Stimulated activated effector memory CD8-positive, alpha-beta T cell treated with anti-CD3 and anti-CD28 coated beads, Interleukin-12 subunit alpha, Interleukin-12 subunit beta, amount 100 ng/mL, for 72 hours (primary cell): ENCODE measurements around the gene CD160.
"Not testable (repeated sequence)": the region's sequence is repeated elsewhere in the genome, so short reads cannot be mapped to it uniquely, and the experiment has no call there.

Experiments
- ATAC-seq: fragments of 150-1000 bp; cut with Tn5 transposase; 2 replicates; pipeline ENCODE4 v1.10.0; 2021
- DNase-seq, 2 donors: peaks; one replicate each; pipeline ENCODE4 v3.0.0; 2021 to 2022; ENCODE audit warnings: low spot score in 2 of 2
- H3K27ac Mint-ChIP-seq: one replicate; pipeline ENCODE4 v1.8.0; 2022; ENCODE audit warnings: mild to moderate bottlenecking, mixed read lengths
- H3K36me3 Mint-ChIP-seq: one replicate; pipeline ENCODE4 v1.8.0; 2022; ENCODE audit warnings: mild to moderate bottlenecking, mixed read lengths
- H3K4me1 Mint-ChIP-seq: one replicate; pipeline ENCODE4 v1.8.0; 2022; ENCODE audit warnings: mixed read lengths
- H3K4me3 Mint-ChIP-seq: one replicate; pipeline ENCODE4 v1.8.0; 2022; ENCODE audit warnings: mild to moderate bottlenecking, mixed read lengths
- H3K9me3 Mint-ChIP-seq: one replicate; pipeline ENCODE4 v1.8.0; 2022; ENCODE audit warnings: mixed read lengths

CD160 gene

GRCh38 chr1:145719230-145720079, at the start of gene CD160:
CD160 (plus strand) TSS chr1:145719499; CDS start chr1:145728328, 8,829 bp downstream.
- Mint-ChIP-seq H3K4me3 (peak within 1 kb of the TSS; percentile 75), H3K27ac (no peak within 1 kb of the TSS), H3K4me1 (peaks cover 56% of the 10 kb centered on the region), H3K36me3 (peaks cover 4% of the 10 kb centered on the region), H3K9me3 (no peaks in the 10 kb centered on the region)
- DNase-seq (peak in 1 of 2 donors; percentile 58), ATAC-seq (peak; percentile 80)

GRCh38 chr1:145670995-145671745, 48.1 kb upstream of the CD160 start:
- not testable (repeated sequence) for H3K4me3 Mint-ChIP-seq, DNase-seq, H3K27ac Mint-ChIP-seq, H3K9me3 Mint-ChIP-seq
- Mint-ChIP-seq H3K36me3 (peaks cover 15% of the 10 kb centered on the region), H3K4me1 (peaks cover 17% of the 10 kb centered on the region)
- peak; percentile 43 for ATAC-seq

- H3K9me3 Mint-ChIP-seq = not testable (repeated sequence)
Observed at GRCh38 chr1:145673217-145673616, 46.1 kb upstream of the CD160 start.

GRCh38 chr1:145684858-145685257, 34.4 kb upstream of the CD160 start:
- DNase-seq, H3K36me3 Mint-ChIP-seq, ATAC-seq, H3K9me3 Mint-ChIP-seq, H3K4me3 Mint-ChIP-seq, H3K27ac Mint-ChIP-seq: not testable (repeated sequence)
- peaks cover 20% of the 10 kb centered on the region for H3K4me1 Mint-ChIP-seq

More at GRCh38 chr1:145673217-145673616, 46.1 kb upstream of the CD160 start:
- not testable (repeated sequence) for H3K4me3 Mint-ChIP-seq, DNase-seq, H3K27ac Mint-ChIP-seq, H3K36me3 Mint-ChIP-seq, ATAC-seq
- peaks cover 17% of the 10 kb centered on the region for H3K4me1 Mint-ChIP-seq

GRCh38 chr1:145686078-145686477, 33.2 kb upstream of the CD160 start:
- peaks cover 29% of the 10 kb centered on the region for H3K4me1 Mint-ChIP-seq
- H3K9me3 Mint-ChIP-seq, ATAC-seq, H3K36me3 Mint-ChIP-seq, H3K27ac Mint-ChIP-seq, H3K4me3 Mint-ChIP-seq, DNase-seq: not testable (repeated sequence)

GRCh38 chr1:145688328-145688727, 31.0 kb upstream of the CD160 start:
- peaks cover 9% of the 10 kb centered on the region for H3K36me3 Mint-ChIP-seq
- no peaks in the 10 kb centered on the region for H3K9me3 Mint-ChIP-seq
- no peak overlapping the region for H3K4me3 Mint-ChIP-seq
- H3K27ac Mint-ChIP-seq = peak overlapping the region; percentile 3
- ATAC-seq (no peak), DNase-seq (no peak)
- peaks cover 29% of the 10 kb centered on the region for H3K4me1 Mint-ChIP-seq

GRCh38 chr1:145688924-145689323, 30.4 kb upstream of the CD160 start:
- Mint-ChIP-seq H3K4me3 (peak overlapping the region; percentile 3), H3K4me1 (peaks cover 29% of the 10 kb centered on the region), H3K9me3 (no peaks in the 10 kb centered on the region), H3K36me3 (peaks cover 9% of the 10 kb centered on the region), H3K27ac (no peak overlapping the region)
- no peak for ATAC-seq
- no peak for DNase-seq

GRCh38 chr1:145689922-145690321, 29.4 kb upstream of the CD160 start:
- Mint-ChIP-seq H3K27ac (peak overlapping the region; percentile 38), H3K9me3 (no peaks in the 10 kb centered on the region)

GRCh38 chr1:145690587-145691558, 28.4 kb upstream of the CD160 start:
- ATAC-seq = peak; percentile 98
- H3K27ac Mint-ChIP-seq = no peak overlapping the region
- H3K36me3 Mint-ChIP-seq = peaks cover 9% of the 10 kb centered on the region
- no peaks in the 10 kb centered on the region for H3K9me3 Mint-ChIP-seq
- H3K4me1 Mint-ChIP-seq = peaks cover 29% of the 10 kb centered on the region
- no peak for DNase-seq
- H3K4me3 Mint-ChIP-seq = peak overlapping the region; percentile 3

More at GRCh38 chr1:145689922-145690321, 29.4 kb upstream of the CD160 start:
- H3K4me3 Mint-ChIP-seq = peak overlapping the region; percentile 3
- ATAC-seq = no peak
- H3K4me1 Mint-ChIP-seq = peaks cover 29% of the 10 kb centered on the region
- H3K36me3 Mint-ChIP-seq = peaks cover 9% of the 10 kb centered on the region
- DNase-seq = no peak

GRCh38 chr1:145692785-145693443, 26.4 kb upstream of the CD160 start:
- peaks cover 29% of the 10 kb centered on the region for H3K4me1 Mint-ChIP-seq
- peaks cover 16% of the 10 kb centered on the region for H3K36me3 Mint-ChIP-seq

GRCh38 chr1:145695821-145696629, 23.3 kb upstream of the CD160 start:
- Mint-ChIP-seq H3K27ac (no peak overlapping the region), H3K4me1 (no peaks in the 10 kb centered on the region), H3K9me3 (no peaks in the 10 kb centered on the region), H3K36me3 (peaks cover 6% of the 10 kb centered on the region), H3K4me3 (no peak overlapping the region)
- ATAC-seq = no peak
- DNase-seq = no peak

More at GRCh38 chr1:145692785-145693443, 26.4 kb upstream of the CD160 start:
- no peak overlapping the region for H3K4me3 Mint-ChIP-seq
- ATAC-seq (no peak), DNase-seq (no peak)
- H3K9me3 Mint-ChIP-seq = no peaks in the 10 kb centered on the region
- no peak overlapping the region for H3K27ac Mint-ChIP-seq

- DNase-seq = no peak
- no peak overlapping the region for H3K4me3 Mint-ChIP-seq
- H3K4me1 Mint-ChIP-seq = no peaks in the 10 kb centered on the region
Observed at GRCh38 chr1:145696630-145696960, 22.7 kb upstream of the CD160 start.

GRCh38 chr1:145701306-145701862, 17.9 kb upstream of the CD160 start:
- peaks cover 6% of the 10 kb centered on the region for H3K36me3 Mint-ChIP-seq
- no peaks in the 10 kb centered on the region for H3K9me3 Mint-ChIP-seq
- H3K27ac Mint-ChIP-seq = no peak overlapping the region
- DNase-seq (no peak), ATAC-seq (no peak)
- H3K4me3 Mint-ChIP-seq = no peak overlapping the region
- H3K4me1 Mint-ChIP-seq = no peaks in the 10 kb centered on the region

More at GRCh38 chr1:145696630-145696960, 22.7 kb upstream of the CD160 start:
- peaks cover 6% of the 10 kb centered on the region for H3K36me3 Mint-ChIP-seq
- ATAC-seq = no peak
- no peaks in the 10 kb centered on the region for H3K9me3 Mint-ChIP-seq
- H3K27ac Mint-ChIP-seq = no peak overlapping the region
